Left colon (tissue), 2 donors: ENCODE data around the gene CRIP1. TPM values are rescaled to one million over a fixed set of nuclear protein-coding genes. Genes with fewer than 3 reads are reported as not detected.
A peak's percentile ranks its signal among the peaks of the same experiment; 100 is the strongest.

Source experiments
- ATAC-seq: fragments of 200-7000 bp; cut with Tn5 transposase; one replicate; pipeline ENCODE4 v1.9.1; 2020; ENCODE audit warnings: mild to moderate bottlenecking, moderate library complexity
- DNase-seq, 2 donors: peaks; one replicate each; pipeline ENCODE4 v3.0.0-alpha.2; 2020
- intact Hi-C, 2 donors: fragments of 100-400 bp; cut with DNase I in 1 of 2; cut with micrococcal nuclease in 1 of 2; formaldehyde crosslinking; loops; one replicate each; pipeline versions ENCODE4 v1.11.2 to v1.14.0; 2022; cut with DNase I, micrococcal nuclease
- total RNA-seq, 2 donors: library from RNA; stranded (reverse); fragmentation: NEBNext Ultra II Directional; extraction: Animal tissue kit (Norgen Biotek cat#: 25700); gene quantifications; one replicate each; pipeline ENCODE4 v1.2.1, GENCODE V29; 2021
- donor health status: DM: no; HTN: no; CAD: no.
- donor health status: DM: yes; HTN: yes; CAD: no.

The CRIP1 gene
- total RNA-seq, 2 donors from 2014 or later, result 86.8 to 222 TPM

DNA sequence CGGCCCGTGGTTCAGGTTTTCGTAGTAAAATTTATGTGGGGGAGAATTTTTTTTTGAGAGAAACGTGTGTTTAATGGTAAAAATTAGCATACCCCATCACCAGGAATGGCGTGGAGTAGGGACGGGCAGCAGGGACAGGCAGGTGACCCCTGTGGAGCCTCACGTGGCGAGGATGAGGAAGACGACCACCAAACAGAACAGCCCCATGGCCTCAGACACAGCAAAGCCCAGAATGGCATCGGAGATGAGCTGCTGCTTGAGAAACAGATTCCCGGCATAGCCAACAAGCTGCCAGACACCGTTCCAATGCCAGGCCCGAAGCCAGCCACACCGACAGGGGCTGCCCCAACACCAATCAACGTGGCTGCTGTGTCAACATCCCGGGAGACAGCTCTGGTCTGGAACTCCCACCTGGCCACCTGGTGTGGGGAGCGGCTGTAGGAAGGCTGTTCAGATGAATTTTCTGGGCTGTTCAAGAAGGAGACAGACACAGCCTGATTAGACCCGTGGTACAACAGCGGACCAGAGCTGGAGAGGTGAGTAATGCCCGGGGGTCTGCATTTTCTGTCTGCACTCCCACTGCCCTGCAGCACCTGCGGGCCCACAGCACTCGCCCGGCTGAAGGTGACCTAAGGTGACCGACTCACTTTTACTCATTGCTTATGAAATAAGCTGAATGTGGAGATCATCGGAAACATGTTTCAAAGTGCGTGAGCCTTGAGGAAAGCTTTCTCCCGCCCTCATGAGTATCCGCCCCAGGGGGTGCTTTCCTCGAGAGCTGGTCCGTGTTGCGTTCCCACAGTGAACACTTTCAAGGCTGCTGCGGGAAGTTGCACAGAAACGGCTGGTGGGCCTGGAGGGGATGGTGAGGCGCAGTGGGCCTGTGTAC, 50.2 kb downstream of the CRIP1 start:
- intact Hi-C loops, result no loop called here
- DNase-seq (peak in 1 of 2 donors; percentile 26), ATAC-seq (peak; percentile 44)

DNA sequence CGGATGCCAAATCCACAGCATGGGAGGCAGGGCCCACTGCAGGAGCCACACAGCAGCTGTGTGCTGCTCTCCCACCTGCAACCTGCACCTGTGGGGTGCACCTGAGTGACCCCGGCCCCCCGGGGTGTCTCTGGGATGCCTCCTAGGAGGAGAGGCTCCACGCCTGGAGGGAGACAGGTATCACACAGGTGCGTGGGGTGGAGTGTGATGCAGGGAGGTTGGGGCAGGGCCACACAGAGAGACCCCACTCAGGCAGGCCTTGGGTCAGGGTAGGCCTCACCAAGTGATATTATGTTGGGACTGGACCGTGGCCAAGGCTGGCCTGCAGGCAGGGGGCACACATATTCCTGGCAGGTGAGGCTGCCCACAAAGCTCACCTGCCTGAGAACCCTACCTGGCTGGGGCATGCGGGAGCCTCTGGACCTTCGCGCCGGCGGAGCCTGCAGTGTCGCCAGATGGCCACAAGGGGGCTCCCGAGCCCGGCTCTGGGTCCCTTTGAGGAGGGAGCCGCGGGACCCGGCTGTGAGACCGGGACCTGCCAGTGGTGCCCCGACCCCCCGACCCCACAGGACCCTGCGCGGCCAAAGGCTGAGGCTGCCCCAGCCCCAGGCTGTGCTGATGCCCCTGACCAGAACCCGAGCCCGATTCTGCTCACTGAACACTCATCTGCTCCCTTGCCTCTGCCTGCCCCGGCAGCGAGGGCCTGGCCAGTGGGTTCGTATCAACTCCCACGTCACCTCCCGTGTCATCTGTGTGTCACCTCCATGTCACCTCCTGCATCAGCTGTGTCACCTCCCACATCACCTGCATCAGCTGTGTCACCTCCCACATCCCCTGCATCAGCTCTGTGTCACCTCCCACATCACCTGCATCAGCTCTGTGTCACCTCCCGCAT, 51.1 kb downstream of the CRIP1 start:
- DNase-seq, result peak; percentile 27 to 69
- peak; percentile 83 for ATAC-seq
- intact Hi-C loops, result no loop called here

Other genes with a start within 250 kb of the CRIP1 start
- gene BTBD6, start 238.4 kb upstream of the CRIP1 start, total RNA-seq, result 10 to 100 TPM; 52.5 to 53.6 TPM
- 10 to 100 TPM; 29.9 to 35.1 TPM for gene BRF1, start 185.9 kb upstream of the CRIP1 start, total RNA-seq
- 10 to 100 TPM; 54.8 to 67.5 TPM for gene PACS2, start 172.1 kb upstream of the CRIP1 start, total RNA-seq
- 1 to 10 TPM in 1 of 2 donors, under 1 TPM in 1; 0.49 to 1.3 TPM for gene TEX22, start 88.3 kb upstream of the CRIP1 start, total RNA-seq
- 10 to 100 TPM; 59.2 to 77.4 TPM for gene MTA1, start 67.1 kb upstream of the CRIP1 start, total RNA-seq
- 10 to 100 TPM; 13.0 to 19.2 TPM for gene CRIP2, start 12.1 kb upstream of the CRIP1 start, total RNA-seq
- gene TEDC1, start 4.4 kb downstream of the CRIP1 start, total RNA-seq, result 10 to 100 TPM; 15.7 to 25.8 TPM
- gene TMEM121, start 39.7 kb downstream of the CRIP1 start, total RNA-seq, result under 1 TPM; 0.37 to 0.95 TPM